Measurements from ENCODE around the gene SMIM5. TPM values are rescaled to one million over a fixed set of nuclear protein-coding genes. Genes with fewer than 3 reads are reported as not detected.
"Not testable (repeated sequence)": the region's sequence is repeated elsewhere in the genome, so short reads cannot be mapped to it uniquely, and the experiment has no call there.

SMIM5 gene
- total RNA-seq, 1 donor from 2014 or later: 15.8 TPM

DNA sequence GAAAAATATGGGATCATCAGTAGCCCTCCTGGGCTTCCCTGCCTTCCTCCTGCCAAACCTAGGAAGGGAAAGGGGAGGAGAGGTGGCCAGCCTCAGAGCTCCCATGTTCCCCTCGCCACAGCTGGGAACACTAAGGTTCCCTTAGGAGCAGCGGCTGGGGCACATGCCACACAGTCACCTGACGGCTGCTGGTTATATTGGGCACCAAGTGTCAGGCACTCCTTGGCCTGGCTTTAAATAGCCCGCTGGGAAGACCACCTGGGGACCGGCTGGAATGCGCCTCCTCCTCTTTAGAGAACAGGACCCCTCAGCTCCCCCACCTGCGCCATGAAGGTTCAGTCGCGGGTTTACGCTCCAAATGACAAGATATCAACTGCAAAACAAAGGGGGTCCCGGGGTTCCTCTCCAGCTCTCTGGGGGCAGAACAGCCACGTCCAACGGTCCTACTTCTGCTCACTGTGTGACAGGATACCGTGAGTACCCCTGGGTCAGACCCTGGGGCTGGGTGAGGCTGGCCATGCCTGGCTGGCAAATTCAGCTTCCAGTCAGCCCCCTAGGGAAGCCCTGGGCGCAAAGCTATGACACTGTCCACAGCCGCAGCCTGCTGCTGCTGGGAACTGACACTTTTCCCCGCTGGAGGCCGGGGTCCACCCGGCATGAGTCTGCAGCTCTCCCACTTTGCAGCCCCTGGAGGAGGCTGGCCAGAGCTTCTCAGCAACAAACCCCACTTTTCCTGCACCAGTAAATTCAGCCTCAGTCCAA, 3.3 kb downstream of the SMIM5 start:
- intact Hi-C loops (cut with micrococcal nuclease): no loop called here
- DNase-seq (peak; percentile 78), ATAC-seq (peak; percentile 63)

DNA sequence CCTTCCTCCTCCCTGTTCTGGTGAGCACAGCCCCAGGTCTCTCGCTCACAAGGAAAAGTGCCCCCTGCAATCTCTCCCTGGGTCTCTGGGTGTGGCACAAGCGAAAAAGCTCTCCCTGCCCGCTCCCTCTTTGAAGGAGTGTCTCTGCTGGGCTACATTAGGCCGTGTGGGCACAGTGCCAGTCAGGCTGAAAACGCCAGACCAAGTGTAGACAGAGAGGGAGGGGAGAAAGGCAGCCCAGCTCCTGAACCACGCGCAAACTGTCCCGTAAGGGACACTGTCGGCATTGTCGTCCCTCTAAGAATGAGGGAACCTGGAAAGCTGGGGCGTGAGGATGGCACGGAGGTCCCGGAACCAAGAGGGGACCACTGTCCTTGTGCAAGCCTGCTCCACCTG, 3.9 kb downstream of the SMIM5 start:
- peak; percentile 32 for ATAC-seq
- peak; percentile 88 for DNase-seq

GRCh38 chr17:75637551-75637950, 4.3 kb downstream of the SMIM5 start:
- intact Hi-C loops (cut with micrococcal nuclease): no loop called here
- no peak for ATAC-seq
- no peak for DNase-seq

More for the DNA sequence above, 3.9 kb downstream of the SMIM5 start:
- intact Hi-C loops (cut with micrococcal nuclease): no loop called here

DNA sequence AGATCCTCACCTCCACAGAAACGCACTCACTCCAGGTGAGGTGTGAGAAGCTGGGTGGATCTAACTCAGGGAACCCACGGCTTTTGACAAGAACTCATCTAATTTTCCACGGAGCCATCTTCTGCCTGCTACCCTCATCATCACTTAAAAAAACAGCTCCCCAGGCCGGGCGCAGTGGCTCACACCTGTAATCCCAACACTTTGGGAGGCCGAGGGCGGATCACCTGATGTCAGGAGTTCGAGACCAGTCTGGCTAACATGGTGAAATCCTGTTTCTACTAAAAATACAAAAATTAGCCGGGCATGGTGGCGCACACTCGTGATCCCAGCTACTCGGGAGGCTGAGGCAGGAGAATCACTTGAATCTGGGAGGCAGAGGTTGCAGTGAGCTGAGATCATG, 4.8 kb downstream of the SMIM5 start:
- DNase-seq; intact Hi-C loops (cut with micrococcal nuclease); ATAC-seq: not testable (repeated sequence)

DNA sequence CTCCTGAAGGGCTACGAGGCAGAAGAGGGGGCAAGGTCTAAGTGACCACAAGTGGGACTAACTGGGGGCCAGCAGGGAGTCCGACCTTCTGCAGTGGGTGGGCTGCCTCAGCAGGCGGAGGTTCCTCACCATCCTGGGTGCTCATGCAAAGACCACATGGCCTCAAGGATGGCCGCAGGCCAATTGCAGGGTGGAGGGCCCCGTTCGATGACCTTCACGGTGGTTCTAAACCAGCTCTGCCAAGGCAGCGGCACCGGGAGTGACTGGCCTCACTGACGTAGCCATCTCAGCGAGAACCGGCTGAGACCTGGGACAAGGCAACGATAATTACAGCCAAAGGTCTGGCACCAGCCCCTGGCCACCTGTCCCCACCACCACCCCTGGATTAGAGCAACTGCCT, 5.7 kb downstream of the SMIM5 start:
- intact Hi-C loops (cut with micrococcal nuclease): no loop called here
- ATAC-seq (peak; percentile 1), DNase-seq (peak; percentile 70)

DNA sequence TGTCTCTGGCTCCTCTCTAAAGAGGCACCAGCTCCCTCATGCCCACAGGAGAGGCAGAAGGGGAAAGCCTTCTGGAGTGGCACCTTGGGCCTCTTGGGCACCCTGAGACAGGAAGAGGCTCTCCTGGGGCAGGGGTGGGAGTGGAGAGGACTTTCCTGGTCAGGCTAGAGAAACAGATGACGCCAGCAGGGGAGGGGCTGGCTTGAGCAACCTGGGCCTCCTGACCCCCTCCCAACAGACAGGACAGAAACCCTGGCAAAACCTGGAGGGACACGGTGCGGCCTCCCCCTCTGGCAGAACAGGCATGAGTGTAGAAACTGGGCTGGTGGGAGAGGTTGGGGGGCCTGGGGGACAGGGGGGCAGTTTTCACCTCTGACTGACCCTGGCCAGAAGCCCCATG, 6.1 kb downstream of the SMIM5 start:
- intact Hi-C loops (cut with micrococcal nuclease): no loop called here
- ATAC-seq (no peak), DNase-seq (no peak)

- DNase-seq (no peak), ATAC-seq (no peak)
- intact Hi-C loops (cut with micrococcal nuclease): no loop called here
Observed at GRCh38 chr17:75639771-75640555, 6.7 kb downstream of the SMIM5 start.

DNA sequence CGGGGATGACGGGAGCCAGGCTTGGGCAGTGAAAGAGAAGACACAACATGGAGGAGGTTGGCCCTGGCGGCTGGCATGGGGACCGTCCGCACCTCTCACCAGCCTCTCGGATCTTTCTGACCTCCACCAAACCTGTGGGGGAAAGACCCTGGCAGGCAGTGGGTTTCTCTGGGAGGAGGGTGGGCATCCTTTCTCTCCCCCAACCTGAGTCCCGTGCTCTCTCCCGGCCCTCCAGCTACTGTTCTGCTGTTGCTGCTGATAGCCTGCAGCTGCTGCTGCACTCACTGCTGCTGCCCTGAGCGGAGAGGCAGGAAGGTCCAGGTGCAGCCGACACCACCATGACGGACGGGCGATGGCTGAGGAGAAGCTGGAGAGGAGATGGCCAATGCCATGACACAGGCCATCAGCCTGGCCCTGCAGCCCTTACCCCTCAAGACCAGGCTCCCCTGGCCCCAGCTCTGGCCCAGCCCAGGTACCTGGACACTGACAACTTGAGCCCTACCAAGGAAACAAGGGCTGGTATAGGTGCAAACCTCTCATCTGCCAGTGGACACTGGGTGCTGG, 7.4 kb downstream of the SMIM5 start:
- no peak for ATAC-seq
- no peak for DNase-seq
- intact Hi-C loops (cut with micrococcal nuclease): no loop called here

- peak; percentile 73 for DNase-seq
- intact Hi-C loops (cut with micrococcal nuclease): no loop called here
- ATAC-seq: peak; percentile 70
Observed at GRCh38 chr17:75641343-75641742, 8.1 kb downstream of the SMIM5 start.

GRCh38 chr17:75642182-75642783, 9.0 kb downstream of the SMIM5 start:
- no peak for DNase-seq
- ATAC-seq: no peak
- intact Hi-C loops (cut with micrococcal nuclease): no loop called here

GRCh38 chr17:75642784-75643642, 9.8 kb downstream of the SMIM5 start:
- DNase-seq (no peak), ATAC-seq (no peak)
- intact Hi-C loops (cut with micrococcal nuclease): no loop called here

DNA sequence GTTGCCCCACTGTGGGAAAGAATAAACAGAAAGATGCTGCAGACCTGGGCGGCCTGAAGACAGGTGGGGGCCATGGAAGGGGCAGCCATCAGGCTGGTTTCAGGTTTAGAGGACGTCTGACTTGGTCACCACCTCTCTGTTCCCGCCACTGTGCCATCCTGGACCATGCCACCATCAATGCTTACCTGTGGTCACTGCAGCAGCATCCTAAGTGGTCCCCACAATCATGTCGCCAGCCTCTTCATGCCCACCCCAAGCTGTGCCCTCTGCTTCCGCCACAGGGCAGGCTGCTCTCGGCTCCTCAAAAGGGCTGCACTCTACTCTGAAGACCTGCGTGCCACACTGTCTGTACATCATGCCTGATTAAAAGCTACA, 10.4 kb downstream of the SMIM5 start:
- no peak for ATAC-seq
- no peak for DNase-seq
- intact Hi-C loops (cut with micrococcal nuclease): no loop called here

DNA sequence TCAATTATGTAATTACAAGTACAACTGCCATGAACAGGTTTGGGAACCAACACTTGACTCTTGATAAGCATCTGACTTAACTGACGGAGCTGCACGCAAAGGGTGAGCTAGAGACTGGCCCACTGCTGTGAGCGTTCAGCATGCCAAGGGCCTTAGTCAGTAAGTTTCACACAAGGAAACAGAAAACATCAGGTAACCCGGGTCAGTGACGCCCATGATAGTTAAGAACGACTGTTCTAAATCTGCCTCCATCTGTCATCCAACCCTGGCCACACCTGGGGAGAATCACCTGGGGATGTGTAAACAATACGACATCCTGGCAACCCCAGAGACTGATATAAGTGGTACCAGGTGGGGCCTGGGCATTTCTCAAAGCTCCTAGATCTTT, 12.3 kb downstream of the SMIM5 start:
- ATAC-seq (no peak), DNase-seq (no peak)
- intact Hi-C loops (cut with micrococcal nuclease): no loop called here

DNA sequence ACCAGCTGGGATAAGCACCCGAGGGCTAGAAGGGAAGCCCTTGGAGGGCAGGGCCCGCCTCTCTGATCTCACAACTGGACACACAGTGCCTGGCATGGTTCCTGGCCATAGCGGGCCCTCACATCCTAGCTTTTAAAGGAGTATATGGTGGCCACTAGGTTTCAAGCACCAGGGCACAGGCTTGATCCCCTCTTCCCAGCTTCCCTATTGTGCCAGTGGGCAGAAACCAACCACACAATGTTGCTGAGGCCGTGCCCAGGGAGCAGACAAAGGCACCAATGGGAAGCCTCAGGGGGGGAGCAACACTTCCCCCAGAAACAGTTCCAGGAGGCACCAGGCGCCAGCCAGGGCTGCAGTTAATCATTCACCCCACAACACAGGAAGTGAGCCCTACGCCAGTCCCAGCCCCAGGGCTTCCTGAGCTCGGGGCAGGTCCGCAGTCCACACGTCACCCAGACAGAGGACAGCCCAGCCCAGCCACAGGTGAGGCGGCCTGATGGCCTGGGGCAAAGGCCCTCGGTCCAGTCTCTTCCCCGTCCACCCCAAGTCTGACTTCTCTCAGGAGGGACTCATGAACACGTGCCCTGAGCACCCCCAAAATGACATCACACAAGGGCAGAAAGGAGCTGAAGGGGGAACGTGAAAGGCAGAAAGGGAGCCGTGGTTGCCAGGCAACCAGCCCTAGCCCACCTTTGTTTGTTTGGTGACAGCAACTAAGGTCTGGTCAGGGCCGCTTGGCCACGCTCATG, 12.8 kb downstream of the SMIM5 start:
- intact Hi-C loops (cut with micrococcal nuclease): no loop called here
- DNase-seq (no peak), ATAC-seq (peak; percentile 6)

GRCh38 chr17:75646638-75646992, 13.4 kb downstream of the SMIM5 start:
- intact Hi-C loops (cut with micrococcal nuclease): no loop called here

DNA sequence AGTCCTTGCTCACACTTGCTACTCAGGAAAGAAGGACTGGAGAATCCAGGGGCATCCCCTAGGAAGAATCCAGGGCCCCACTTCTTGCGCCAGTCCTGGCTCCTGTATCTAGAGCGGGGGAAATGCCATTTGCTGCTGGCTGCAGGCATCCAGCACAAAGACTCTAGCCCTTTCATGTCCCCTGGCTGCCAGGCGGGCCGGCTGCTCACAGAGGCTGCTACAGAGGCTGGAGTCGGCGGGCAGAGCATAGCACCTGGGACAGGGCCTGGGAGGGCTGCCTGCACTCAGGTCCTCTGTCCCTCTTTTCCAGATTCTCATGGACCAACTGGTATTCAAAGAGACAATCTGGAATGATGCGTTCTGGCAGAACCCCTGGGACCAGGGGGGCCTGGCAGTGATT, 13.8 kb downstream of the SMIM5 start:
- DNase-seq (no peak), ATAC-seq (no peak)
- intact Hi-C loops (cut with micrococcal nuclease): no loop called here

More at GRCh38 chr17:75646638-75646992, 13.4 kb downstream of the SMIM5 start:
- no peak for ATAC-seq
- no peak for DNase-seq

- ATAC-seq (no peak), DNase-seq (no peak)
- intact Hi-C loops (cut with micrococcal nuclease): no loop called here
Observed at GRCh38 chr17:75647921-75648320, 14.7 kb downstream of the SMIM5 start.

DNA sequence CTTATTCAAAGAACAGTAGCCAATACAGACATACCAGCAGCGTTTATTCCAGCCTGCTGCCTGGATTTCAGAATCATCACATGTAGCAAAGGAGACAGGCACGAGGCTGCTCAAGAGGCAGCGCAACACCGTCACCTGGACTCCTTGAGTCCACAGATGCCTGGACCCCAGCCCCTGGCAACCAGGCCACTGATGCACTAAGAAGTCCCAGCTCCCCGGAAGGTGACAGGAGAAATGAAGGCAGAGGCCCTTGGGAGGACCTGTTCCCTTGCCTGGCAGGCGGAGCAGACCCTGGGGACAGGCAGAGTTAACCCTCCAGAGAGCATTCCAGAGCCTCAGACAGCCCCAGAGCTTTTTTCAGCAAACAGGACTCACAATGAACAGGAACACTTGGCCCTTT, 16.5 kb downstream of the SMIM5 start:
- ATAC-seq (no peak), DNase-seq (no peak)
- intact Hi-C loops (cut with micrococcal nuclease): no loop called here

DNA sequence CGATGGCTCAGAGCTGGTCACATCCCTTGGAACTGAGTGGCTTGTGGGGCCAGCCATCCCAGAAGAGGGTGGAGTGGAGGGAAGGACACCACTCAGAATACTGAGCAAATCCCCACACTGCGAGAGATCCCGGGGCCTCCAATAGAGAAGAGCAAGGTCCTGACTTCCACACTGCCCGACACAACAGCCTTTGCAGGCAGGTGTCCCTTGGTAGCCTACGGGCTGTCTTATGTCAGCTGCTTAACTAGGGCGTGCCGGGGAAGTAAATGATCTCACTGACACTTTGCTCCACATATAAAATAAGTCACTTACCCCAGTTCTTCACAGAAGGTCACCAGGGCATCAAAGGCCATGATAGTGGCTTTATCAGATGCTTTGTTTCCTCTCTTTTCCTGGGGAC, 17.6 kb downstream of the SMIM5 start:
- ATAC-seq: no peak
- DNase-seq: no peak
- intact Hi-C loops (cut with micrococcal nuclease): no loop called here
